Anterior cingulate cortex (tissue), 58 donors: ENCODE measurements around the gene LRP1.

Experiments used
- DNase-seq, 58 donors: peaks; one replicate each; lab custom pipeline; 2025; lab: John Stamatoyannopoulos, UW

The LRP1 gene

GRCh38 chr12:57131896-57132744 lies 3.8 kb downstream of the LRP1 start:
- DNase-seq: peak in 1 of 58 donors; percentile 10

- DNase-seq: no peak
Observed at GRCh38 chr12:57133013-57133569, 4.8 kb downstream of the LRP1 start.

- DNase-seq: peak in 39 of 58 donors; percentile 18 to 68 (median 40)
Observed at GRCh38 chr12:57133916-57134315, 5.6 kb downstream of the LRP1 start.

- no peak for DNase-seq
Observed at GRCh38 chr12:57134949-57135348, 6.7 kb downstream of the LRP1 start.

GRCh38 chr12:57135527-57136326 lies 7.4 kb downstream of the LRP1 start:
- peak in 54 of 58 donors; percentile 31 to 88 (median 73) for DNase-seq

GRCh38 chr12:57138526-57139272 lies 10.4 kb downstream of the LRP1 start:
- DNase-seq: peak in 5 of 58 donors; percentile 15 to 49 (median 33)

GRCh38 chr12:57139796-57140649 lies 11.7 kb downstream of the LRP1 start:
- DNase-seq: no peak

- DNase-seq: no peak
Observed at GRCh38 chr12:57141249-57141648, 13.0 kb downstream of the LRP1 start.

- DNase-seq: no peak
Observed at GRCh38 chr12:57142121-57142520, 13.8 kb downstream of the LRP1 start.

GRCh38 chr12:57142727-57143126 lies 14.4 kb downstream of the LRP1 start:
- peak in 38 of 58 donors; percentile 9 to 79 (median 44) for DNase-seq

GRCh38 chr12:57143454-57143853 lies 15.2 kb downstream of the LRP1 start:
- peak in 1 of 58 donors; percentile 26 for DNase-seq

GRCh38 chr12:57145460-57146059 lies 17.3 kb downstream of the LRP1 start:
- peak in 38 of 58 donors; percentile 15 to 71 (median 40) for DNase-seq

- no peak for DNase-seq
Observed at GRCh38 chr12:57146092-57146491, 17.8 kb downstream of the LRP1 start.

- DNase-seq: peak in 5 of 58 donors; percentile 7 to 14 (median 11)
Observed at GRCh38 chr12:57146961-57147944, 19.0 kb downstream of the LRP1 start, which contains the start of gene LRP1-AS. TSS of gene LRP1-AS (minus strand) at chr12:57147619.

- DNase-seq: peak in 3 of 58 donors; percentile 4 to 51 (median 23)
Observed at GRCh38 chr12:57148469-57149244, 20.4 kb downstream of the LRP1 start.

GRCh38 chr12:57149245-57149900 lies 21.1 kb downstream of the LRP1 start:
- peak in 2 of 58 donors; percentile 23 to 51 for DNase-seq
